ENCODE results near the gene MINK1. TPM values are rescaled to one million over a fixed set of nuclear protein-coding genes. Genes with fewer than 3 reads are reported as not detected.

The MINK1 gene
- total and polyA plus RNA-seq, 2 of the 13 experiments (the other 11 are each of a cell fraction or from before 2014, with no cell fraction given) = 17.2 to 63.9 TPM

DNA sequence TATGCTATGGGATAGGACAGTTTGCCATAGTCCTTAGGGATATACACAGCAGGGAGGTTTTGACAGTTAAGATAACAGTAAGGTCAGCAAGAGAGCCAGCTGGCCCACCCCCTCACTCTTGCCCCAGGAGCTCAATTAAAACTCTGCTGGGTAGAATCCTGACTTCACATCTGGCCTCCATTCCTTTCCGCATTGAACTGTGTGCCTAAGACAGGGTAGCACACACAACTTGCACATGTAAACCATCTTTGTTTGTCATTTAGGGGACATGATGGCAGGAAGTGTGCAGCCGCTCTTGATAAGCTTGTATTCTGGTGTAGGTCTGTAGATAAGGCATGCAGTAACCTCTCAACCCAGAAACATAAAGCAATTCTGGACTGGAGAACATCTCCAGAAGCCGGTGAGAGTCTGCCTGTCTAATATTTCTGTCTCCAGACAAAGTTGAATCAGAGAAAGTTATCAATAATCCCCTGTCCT, 5.2 kb downstream of the MINK1 start (continued):
- TF ChIP-seq, protein P1, sequence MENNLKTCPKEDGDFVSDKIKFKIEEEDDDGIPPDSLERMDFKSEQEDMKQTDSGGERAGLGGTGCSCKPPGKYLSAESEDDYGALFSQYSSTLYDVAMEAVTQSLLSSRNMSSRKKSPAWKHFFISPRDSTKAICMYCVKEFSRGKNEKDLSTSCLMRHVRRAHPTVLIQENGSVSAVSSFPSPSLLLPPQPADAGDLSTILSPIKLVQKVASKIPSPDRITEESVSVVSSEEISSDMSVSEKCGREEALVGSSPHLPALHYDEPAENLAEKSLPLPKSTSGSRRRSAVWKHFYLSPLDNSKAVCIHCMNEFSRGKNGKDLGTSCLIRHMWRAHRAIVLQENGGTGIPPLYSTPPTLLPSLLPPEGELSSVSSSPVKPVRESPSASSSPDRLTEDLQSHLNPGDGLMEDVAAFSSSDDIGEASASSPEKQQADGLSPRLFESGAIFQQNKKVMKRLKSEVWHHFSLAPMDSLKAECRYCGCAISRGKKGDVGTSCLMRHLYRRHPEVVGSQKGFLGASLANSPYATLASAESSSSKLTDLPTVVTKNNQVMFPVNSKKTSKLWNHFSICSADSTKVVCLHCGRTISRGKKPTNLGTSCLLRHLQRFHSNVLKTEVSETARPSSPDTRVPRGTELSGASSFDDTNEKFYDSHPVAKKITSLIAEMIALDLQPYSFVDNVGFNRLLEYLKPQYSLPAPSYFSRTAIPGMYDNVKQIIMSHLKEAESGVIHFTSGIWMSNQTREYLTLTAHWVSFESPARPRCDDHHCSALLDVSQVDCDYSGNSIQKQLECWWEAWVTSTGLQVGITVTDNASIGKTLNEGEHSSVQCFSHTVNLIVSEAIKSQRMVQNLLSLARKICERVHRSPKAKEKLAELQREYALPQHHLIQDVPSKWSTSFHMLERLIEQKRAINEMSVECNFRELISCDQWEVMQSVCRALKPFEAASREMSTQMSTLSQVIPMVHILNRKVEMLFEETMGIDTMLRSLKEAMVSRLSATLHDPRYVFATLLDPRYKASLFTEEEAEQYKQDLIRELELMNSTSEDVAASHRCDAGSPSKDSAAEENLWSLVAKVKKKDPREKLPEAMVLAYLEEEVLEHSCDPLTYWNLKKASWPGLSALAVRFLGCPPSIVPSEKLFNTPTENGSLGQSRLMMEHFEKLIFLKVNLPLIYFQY (CRISPR knock-in tag; IDR thresholded peaks at IDR 0.05; ENCODE audit: borderline replicate concordance) = no peak

DNA sequence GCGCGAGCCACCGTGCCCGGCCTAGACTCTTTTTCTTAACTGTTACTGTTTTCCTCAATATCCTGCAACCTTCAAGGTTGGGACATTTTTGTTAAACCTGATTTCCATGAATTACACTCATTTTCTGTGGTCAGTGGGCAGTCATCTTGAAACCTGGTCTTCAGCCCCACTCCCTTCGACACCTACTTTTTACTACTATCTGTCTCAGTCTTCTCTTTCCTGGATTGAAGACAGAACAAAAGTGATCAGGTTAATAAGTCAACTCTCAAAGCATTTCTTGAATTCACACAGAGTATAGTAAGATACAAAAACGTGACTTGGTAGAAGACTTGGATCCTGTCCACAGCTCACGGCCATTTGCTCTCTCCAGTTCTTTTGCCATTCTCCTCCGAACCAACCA, 6.1 kb downstream of the MINK1 start:
- ChIA-PET POLR2A (no interaction called here), CTCF (ENCODE audit: low intra/inter-chr PET ratio, low total read pairs) (no interaction called here)
- no peak for ATAC-seq
- Histone ChIP-seq H4K20me1 (ENCODE audit: insufficient read depth, low read length) (peaks cover 34% of the 10 kb centered on the region), H3K79me2 (ENCODE audit: insufficient read depth, low read length) (peaks cover 89% of the 10 kb centered on the region), H2AFZ (ENCODE audit: low read length) (no peak overlapping the region), H3K27ac (ENCODE audit: extremely low read length, insufficient read depth, low read length) (no peak overlapping the region), H3K36me3 (replicated peaks in 1 of 2; ENCODE audit: control insufficient read depth in 1 of 2, insufficient read depth in 2 of 2, low read length in 2 of 2) (peaks cover 5 to 19% of the 10 kb centered on the region in 2 experiments; a peak in 4 of 5 replicates), H3K4me3 (replicated peaks in 1 of 3; ENCODE audit: insufficient read depth in 1 of 3, low read depth in 2 of 3, low read length in 3 of 3) (no peak overlapping the region), H3K4me1 (ENCODE audit: insufficient read depth, low read length) (peaks cover 64% of the 10 kb centered on the region), H3K9ac (ENCODE audit: insufficient read depth, low read depth, low read length) (no peak overlapping the region), H3K4me2 (ENCODE audit: low read depth, low read length) (no peak overlapping the region), H3K27me3 (ENCODE audit: control insufficient read depth in 1 of 2, insufficient read depth in 2 of 2, low read length in 2 of 2) (no peaks in the 10 kb centered on the region), H3K9me3 (ENCODE audit: low read length) (no peaks in the 10 kb centered on the region)
- no peak for TF ChIP-seq ZNF3 (CRISPR knock-in tag; IDR thresholded peaks at IDR 0.05)
- TF ChIP-seq, protein P2, sequence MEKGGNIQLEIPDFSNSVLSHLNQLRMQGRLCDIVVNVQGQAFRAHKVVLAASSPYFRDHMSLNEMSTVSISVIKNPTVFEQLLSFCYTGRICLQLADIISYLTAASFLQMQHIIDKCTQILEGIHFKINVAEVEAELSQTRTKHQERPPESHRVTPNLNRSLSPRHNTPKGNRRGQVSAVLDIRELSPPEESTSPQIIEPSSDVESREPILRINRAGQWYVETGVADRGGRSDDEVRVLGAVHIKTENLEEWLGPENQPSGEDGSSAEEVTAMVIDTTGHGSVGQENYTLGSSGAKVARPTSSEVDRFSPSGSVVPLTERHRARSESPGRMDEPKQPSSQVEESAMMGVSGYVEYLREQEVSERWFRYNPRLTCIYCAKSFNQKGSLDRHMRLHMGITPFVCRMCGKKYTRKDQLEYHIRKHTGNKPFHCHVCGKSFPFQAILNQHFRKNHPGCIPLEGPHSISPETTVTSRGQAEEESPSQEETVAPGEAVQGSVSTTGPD (CRISPR knock-in tag; IDR thresholded peaks at IDR 0.05) = no peak
- TF ChIP-seq PRMT3 (CRISPR knock-in tag; IDR thresholded peaks at IDR 0.05; ENCODE audit: borderline replicate concordance, low read depth) = no peak
- TF ChIP-seq DNMT1 (CRISPR knock-in tag; IDR thresholded peaks at IDR 0.05) = no peak
- TF ChIP-seq REL (CRISPR knock-in tag; conservative IDR thresholded peaks at IDR 0.05) = no peak
- no peak for TF ChIP-seq HOXD1 (CRISPR knock-in tag; IDR thresholded peaks at IDR 0.05)
- no peak for TF ChIP-seq HNRNPH1 (optimal IDR thresholded peaks at IDR 0.05; ENCODE audit: low read depth, low read length)
- TF ChIP-seq, protein P3, sequence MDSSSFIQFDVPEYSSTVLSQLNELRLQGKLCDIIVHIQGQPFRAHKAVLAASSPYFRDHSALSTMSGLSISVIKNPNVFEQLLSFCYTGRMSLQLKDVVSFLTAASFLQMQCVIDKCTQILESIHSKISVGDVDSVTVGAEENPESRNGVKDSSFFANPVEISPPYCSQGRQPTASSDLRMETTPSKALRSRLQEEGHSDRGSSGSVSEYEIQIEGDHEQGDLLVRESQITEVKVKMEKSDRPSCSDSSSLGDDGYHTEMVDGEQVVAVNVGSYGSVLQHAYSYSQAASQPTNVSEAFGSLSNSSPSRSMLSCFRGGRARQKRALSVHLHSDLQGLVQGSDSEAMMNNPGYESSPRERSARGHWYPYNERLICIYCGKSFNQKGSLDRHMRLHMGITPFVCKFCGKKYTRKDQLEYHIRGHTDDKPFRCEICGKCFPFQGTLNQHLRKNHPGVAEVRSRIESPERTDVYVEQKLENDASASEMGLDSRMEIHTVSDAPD (CRISPR knock-in tag; IDR thresholded peaks at IDR 0.05) = no peak
- TF ChIP-seq, protein P4, sequence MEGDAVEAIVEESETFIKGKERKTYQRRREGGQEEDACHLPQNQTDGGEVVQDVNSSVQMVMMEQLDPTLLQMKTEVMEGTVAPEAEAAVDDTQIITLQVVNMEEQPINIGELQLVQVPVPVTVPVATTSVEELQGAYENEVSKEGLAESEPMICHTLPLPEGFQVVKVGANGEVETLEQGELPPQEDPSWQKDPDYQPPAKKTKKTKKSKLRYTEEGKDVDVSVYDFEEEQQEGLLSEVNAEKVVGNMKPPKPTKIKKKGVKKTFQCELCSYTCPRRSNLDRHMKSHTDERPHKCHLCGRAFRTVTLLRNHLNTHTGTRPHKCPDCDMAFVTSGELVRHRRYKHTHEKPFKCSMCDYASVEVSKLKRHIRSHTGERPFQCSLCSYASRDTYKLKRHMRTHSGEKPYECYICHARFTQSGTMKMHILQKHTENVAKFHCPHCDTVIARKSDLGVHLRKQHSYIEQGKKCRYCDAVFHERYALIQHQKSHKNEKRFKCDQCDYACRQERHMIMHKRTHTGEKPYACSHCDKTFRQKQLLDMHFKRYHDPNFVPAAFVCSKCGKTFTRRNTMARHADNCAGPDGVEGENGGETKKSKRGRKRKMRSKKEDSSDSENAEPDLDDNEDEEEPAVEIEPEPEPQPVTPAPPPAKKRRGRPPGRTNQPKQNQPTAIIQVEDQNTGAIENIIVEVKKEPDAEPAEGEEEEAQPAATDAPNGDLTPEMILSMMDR (CRISPR knock-in tag; IDR thresholded peaks at IDR 0.05) = no peak
- TF ChIP-seq FOSL1 (CRISPR knock-in tag; IDR thresholded peaks at IDR 0.05; ENCODE audit: borderline replicate concordance) = no peak
- TF ChIP-seq ASH2L (IDR thresholded peaks at IDR 0.05; ENCODE audit: insufficient read length, low read depth, low read length) = no peak
- in situ Hi-C loops (cut with HindIII; ENCODE audit: extremely low pct_ligation_motif_present, low pct_unique_long_range_greater_than_20kb) (no loop called here), intact Hi-C loops (cut with micrococcal nuclease; ENCODE audit: unreplicated experiment) (loop anchor here (10.0 kb wide), 1 partner anchor 46 kb away; no protein-coding TSS in a partner anchor)
- no peak for DNase-seq (ENCODE audit: low spot score)
- FAIRE-seq = no peak
- 95% methylated on average over 8 of the region's 8 CpGs for WGBS (ENCODE audit: low lambda C conversion rate)
- no TSS peak for BruUV-seq (replicated peaks)
